ENCODE data around the gene CDKL5.

DNA sequence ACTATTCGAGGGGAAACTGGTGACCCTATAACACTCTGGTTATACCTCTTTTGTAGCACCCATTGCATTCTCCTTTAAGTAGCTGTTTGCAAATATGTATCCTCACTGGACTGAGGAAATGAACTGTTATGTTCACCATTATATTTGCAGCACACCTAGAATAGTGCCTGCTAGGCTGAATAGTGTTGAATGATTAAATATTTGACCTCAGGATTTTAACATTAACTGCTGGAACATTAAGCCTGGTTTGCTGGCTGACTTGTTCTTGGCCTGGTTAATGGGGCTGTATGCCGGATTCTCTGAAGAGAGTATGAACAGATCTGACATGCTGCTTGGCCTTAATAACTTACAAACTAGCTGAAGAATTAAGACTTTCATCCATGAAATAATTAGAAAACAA lies 166.4 kb downstream of the CDKL5 start:
- TF ChIP-seq POLR2A (IDR thresholded peaks at IDR 0.05) (no peak), EP300 (IDR thresholded peaks at IDR 0.05) (no peak), POLR2AphosphoS5 (IDR thresholded peaks at IDR 0.05) (no peak)
- TF ChIP-seq, protein P1, sequence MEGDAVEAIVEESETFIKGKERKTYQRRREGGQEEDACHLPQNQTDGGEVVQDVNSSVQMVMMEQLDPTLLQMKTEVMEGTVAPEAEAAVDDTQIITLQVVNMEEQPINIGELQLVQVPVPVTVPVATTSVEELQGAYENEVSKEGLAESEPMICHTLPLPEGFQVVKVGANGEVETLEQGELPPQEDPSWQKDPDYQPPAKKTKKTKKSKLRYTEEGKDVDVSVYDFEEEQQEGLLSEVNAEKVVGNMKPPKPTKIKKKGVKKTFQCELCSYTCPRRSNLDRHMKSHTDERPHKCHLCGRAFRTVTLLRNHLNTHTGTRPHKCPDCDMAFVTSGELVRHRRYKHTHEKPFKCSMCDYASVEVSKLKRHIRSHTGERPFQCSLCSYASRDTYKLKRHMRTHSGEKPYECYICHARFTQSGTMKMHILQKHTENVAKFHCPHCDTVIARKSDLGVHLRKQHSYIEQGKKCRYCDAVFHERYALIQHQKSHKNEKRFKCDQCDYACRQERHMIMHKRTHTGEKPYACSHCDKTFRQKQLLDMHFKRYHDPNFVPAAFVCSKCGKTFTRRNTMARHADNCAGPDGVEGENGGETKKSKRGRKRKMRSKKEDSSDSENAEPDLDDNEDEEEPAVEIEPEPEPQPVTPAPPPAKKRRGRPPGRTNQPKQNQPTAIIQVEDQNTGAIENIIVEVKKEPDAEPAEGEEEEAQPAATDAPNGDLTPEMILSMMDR (IDR thresholded peaks at IDR 0.05) = no peak
